ENCODE results near the gene CRAT.

DNA sequence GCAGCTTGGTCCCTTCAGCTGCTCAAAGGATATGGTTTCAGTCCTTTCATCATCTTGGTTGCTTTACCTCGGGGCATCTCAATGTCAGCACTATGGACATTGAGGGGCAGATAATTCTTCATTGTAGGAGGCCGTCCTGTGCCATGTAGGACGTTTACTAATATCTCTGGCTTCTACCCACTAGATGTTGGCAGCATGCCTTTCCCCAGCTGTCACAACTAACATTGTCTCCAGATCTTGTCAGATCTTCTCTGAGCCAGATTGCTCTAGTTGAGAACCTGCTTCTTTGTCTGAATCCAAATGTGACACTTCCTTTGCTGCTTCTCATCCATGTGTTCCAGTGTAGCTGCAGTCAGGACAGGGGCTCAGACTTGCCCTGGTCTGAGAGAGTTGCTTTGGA is 10.9 kb upstream of the CRAT start:
- TF ChIP-seq, protein P1, sequence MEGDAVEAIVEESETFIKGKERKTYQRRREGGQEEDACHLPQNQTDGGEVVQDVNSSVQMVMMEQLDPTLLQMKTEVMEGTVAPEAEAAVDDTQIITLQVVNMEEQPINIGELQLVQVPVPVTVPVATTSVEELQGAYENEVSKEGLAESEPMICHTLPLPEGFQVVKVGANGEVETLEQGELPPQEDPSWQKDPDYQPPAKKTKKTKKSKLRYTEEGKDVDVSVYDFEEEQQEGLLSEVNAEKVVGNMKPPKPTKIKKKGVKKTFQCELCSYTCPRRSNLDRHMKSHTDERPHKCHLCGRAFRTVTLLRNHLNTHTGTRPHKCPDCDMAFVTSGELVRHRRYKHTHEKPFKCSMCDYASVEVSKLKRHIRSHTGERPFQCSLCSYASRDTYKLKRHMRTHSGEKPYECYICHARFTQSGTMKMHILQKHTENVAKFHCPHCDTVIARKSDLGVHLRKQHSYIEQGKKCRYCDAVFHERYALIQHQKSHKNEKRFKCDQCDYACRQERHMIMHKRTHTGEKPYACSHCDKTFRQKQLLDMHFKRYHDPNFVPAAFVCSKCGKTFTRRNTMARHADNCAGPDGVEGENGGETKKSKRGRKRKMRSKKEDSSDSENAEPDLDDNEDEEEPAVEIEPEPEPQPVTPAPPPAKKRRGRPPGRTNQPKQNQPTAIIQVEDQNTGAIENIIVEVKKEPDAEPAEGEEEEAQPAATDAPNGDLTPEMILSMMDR (IDR thresholded peaks at IDR 0.05), result no peak
- no peak for TF ChIP-seq POLR2A (IDR thresholded peaks at IDR 0.05)
- no peak for TF ChIP-seq POLR2AphosphoS5 (IDR thresholded peaks at IDR 0.05)

Measured in breast epithelium (tissue), 3 donors.